Endothelial cell of umbilical vein (primary cell): ENCODE measurements around the gene RGS12. TPM values are rescaled to one million over a fixed set of nuclear protein-coding genes. Genes with fewer than 3 reads are reported as not detected.

Experiments used
- BruUV-seq: library from RNA; stranded (reverse); fragments of 400-500 nt; replicated peaks from 2 replicates; lab custom pipeline; 2021; lab: Mats Ljungman, UMichigan
- CTCF ChIA-PET: fragments of 300-600, 350-600 bp; sonication (Branson Sonifier 250); formaldehyde crosslinking; loops from one replicate; lab custom pipeline; 2021; ENCODE audit warnings: antibody characterized with exemption, inconsistent platforms; lab: Charles Lee
- POLR2A ChIA-PET: fragments of 300-600, 350-600 bp; sonication (Branson Sonifier 250); formaldehyde crosslinking; loops from one replicate; lab custom pipeline; 2021; ENCODE audit warnings: antibody characterized with exemption, inconsistent platforms; lab: Charles Lee
- DNase-seq: peaks from one replicate; pipeline ENCODE4 v3.0.0-alpha.2; 2011; ENCODE audit warnings: low read depth, low spot score
- FAIRE-seq: peaks from 2 replicates; lab custom pipeline; 2011; peaks lifted over from hg19 to GRCh38; lab: Jason Lieb, UNC
- H2AFZ ChIP-seq: 2 replicates; pipeline ENCODE4 v1.6.0; 2012; ENCODE audit warnings: low read depth, low read length, control low read depth, inconsistent platforms
- H3K27ac ChIP-seq: 2 replicates; pipeline ENCODE4 v1.5.1; 2011; ENCODE audit warnings: low read depth, mild to moderate bottlenecking, control low read depth, low read length, moderate library complexity; ENCODE audit not compliant: insufficient read depth
- H3K27me3 ChIP-seq, 2 experiments: 2 replicates each; pipeline versions ENCODE4 v1.6.0 to v1.6.1; 2011; ENCODE audit warnings: low read length in 2 of 2, mixed read lengths in 1 of 2; ENCODE audit not compliant: control insufficient read depth in 2 of 2, insufficient read depth in 2 of 2
- H3K36me3 ChIP-seq, 2 experiments: 2 replicates in 1 of 2; 3 replicates in 1 of 2; pipeline ENCODE4 v1.5.1; 2011; ENCODE audit warnings: low read length in 2 of 2, mild to moderate bottlenecking in 1 of 2, moderate library complexity in 1 of 2; ENCODE audit not compliant: control insufficient read depth in 2 of 2, insufficient read depth in 2 of 2; ENCODE audit errors: extremely low read depth in 1 of 2
- H3K4me1 ChIP-seq: 3 replicates; pipeline ENCODE4 v1.5.1; 2011; ENCODE audit warnings: mild to moderate bottlenecking, low read length; ENCODE audit not compliant: control insufficient read depth, insufficient read depth; ENCODE audit errors: extremely low read depth
- H3K4me2 ChIP-seq: 2 replicates; pipeline ENCODE4 v1.6.1; 2011; ENCODE audit warnings: low read length, control low read depth, mixed read lengths; ENCODE audit not compliant: insufficient read depth
- H3K4me3 ChIP-seq, 3 experiments: fragments of 200-600 bp in 1 of 3; sonication (generic), shearing (Covaris generic) in 1 of 3; replicated peaks in 1 of 3; 2 replicates each; pipeline ENCODE4 v1.5.1; 2011 to 2016; ENCODE audit warnings: control low read depth in 3 of 3, low read length in 3 of 3, mild to moderate bottlenecking in 2 of 3, inconsistent platforms in 1 of 3, low read depth in 1 of 3, moderate library complexity in 1 of 3; ENCODE audit not compliant: insufficient read depth in 1 of 3
- H3K79me2 ChIP-seq: 2 replicates; pipeline ENCODE4 v1.6.0; 2012; ENCODE audit warnings: low read length, inconsistent platforms; ENCODE audit not compliant: control insufficient read depth, insufficient read depth
- H3K9ac ChIP-seq: replicated peaks from 2 replicates; pipeline ENCODE3; 2011; ENCODE audit warnings: low read length, control low read depth; ENCODE audit not compliant: insufficient read depth; ENCODE audit errors: extremely low read depth
- H3K9me1 ChIP-seq: replicated peaks from 3 replicates; pipeline ENCODE4 v1.6.0; 2011; ENCODE audit warnings: mild to moderate bottlenecking, low read length; ENCODE audit not compliant: control insufficient read depth, insufficient read depth; ENCODE audit errors: extremely low read depth
- H3K9me3 ChIP-seq: replicated peaks from 2 replicates; pipeline ENCODE4 v1.5.1; 2012; ENCODE audit warnings: low read length, inconsistent platforms; ENCODE audit not compliant: control insufficient read depth, insufficient read depth
- H4K20me1 ChIP-seq: replicated peaks from 2 replicates; pipeline ENCODE3; 2011; ENCODE audit warnings: mild to moderate bottlenecking, low read length; ENCODE audit not compliant: control insufficient read depth, insufficient read depth; ENCODE audit errors: extremely low read depth
- EZH2 ChIP-seq: IDR thresholded peaks from 2 replicates; pipeline ENCODE4 v1.6.1; 2012; ENCODE audit warnings: borderline replicate concordance, low read depth, mild to moderate bottlenecking, moderate library complexity, low read length, inconsistent platforms; ENCODE audit not compliant: severe bottlenecking
- FOS ChIP-seq: IDR thresholded peaks from 2 replicates; pipeline ENCODE4 v1.6.1; 2011; ENCODE audit warnings: mild to moderate bottlenecking, low read length, moderate library complexity, borderline replicate concordance; ENCODE audit not compliant: insufficient read depth
- GATA2 ChIP-seq: IDR thresholded peaks from 2 replicates; pipeline ENCODE4 v1.7.0; 2011; ENCODE audit warnings: low read depth, mild to moderate bottlenecking, moderate library complexity, mixed read lengths, low read length; ENCODE audit not compliant: insufficient read length, insufficient read depth
- JUN ChIP-seq: IDR thresholded peaks from 2 replicates; pipeline ENCODE4 v1.6.1; 2011; ENCODE audit warnings: borderline replicate concordance, low read depth; ENCODE audit not compliant: insufficient read length, insufficient read depth
- MYC ChIP-seq: IDR thresholded peaks from one replicate; pipeline ENCODE4 v1.6.1; 2011; ENCODE audit warnings: mild to moderate bottlenecking, low read depth, low read length
- POLR2A ChIP-seq: IDR thresholded peaks from 2 replicates; pipeline ENCODE4 v1.6.1; 2012; ENCODE audit warnings: low read depth, mild to moderate bottlenecking, control low read depth, low read length
- POLR2AphosphoS5 ChIP-seq: IDR thresholded peaks from 2 replicates; pipeline ENCODE4 v1.6.1; 2012; ENCODE audit warnings: low read depth, mild to moderate bottlenecking, control low read depth, low read length, moderate library complexity; ENCODE audit not compliant: insufficient read depth
- dilution Hi-C: fragments of 300-500 bp; cut with MboI; formaldehyde crosslinking; loops from one replicate; pipeline ENCODE4 v1.15.0; 2019; ENCODE audit warnings: low sequenced_read_pairs; ENCODE audit not compliant: extremely low pct_ligation_motif_present
- intact Hi-C: fragments of 100-400 bp; cut with micrococcal nuclease; formaldehyde crosslinking; loops from one replicate; pipeline ENCODE4 v1.10.0; 2022
- polyA plus RNA-seq, 4 experiments: library from polyadenylated mRNA; depleted of rRNA in 3 of 4; stranded (reverse) in 3 of 4; unstranded in 1 of 4; fragments of >200 nt; gene quantifications; 2 replicates each; pipeline versions ENCODE4 v1.2.1 to v1.2.3, GENCODE V29; 2011 to 2012; ENCODE audit warnings: missing spikeins in 1 of 4
- total RNA-seq: library from RNA; stranded (reverse); gene quantifications from 2 replicates; pipeline ENCODE4 v1.2.3, GENCODE V29; 2021
- TF ChIP-seq, protein P1 (sequence below), 2 donors: IDR thresholded peaks; 1 replicate in 1 of 2; 2 replicates in 1 of 2; pipeline ENCODE4 v1.5.1; 2011; ENCODE audit warnings: low read length in 2 of 2, mild to moderate bottlenecking in 2 of 2, moderate library complexity in 2 of 2, control low read depth in 1 of 2, inconsistent platforms in 1 of 2, low read depth in 1 of 2; ENCODE audit not compliant: insufficient read depth in 1 of 2; ENCODE audit errors: extremely low read depth in 1 of 2
- TF ChIP-seq, protein P2 (sequence below): IDR thresholded peaks from 2 replicates; pipeline ENCODE4 v1.6.1; 2011; ENCODE audit not compliant: insufficient read depth, insufficient read length

The RGS12 gene
- total and polyA plus RNA-seq, 2 donors (not counting 3 experiments of a cell fraction or from before 2014, with no cell fraction given) = 65.2 to 75.4 TPM

DNA sequence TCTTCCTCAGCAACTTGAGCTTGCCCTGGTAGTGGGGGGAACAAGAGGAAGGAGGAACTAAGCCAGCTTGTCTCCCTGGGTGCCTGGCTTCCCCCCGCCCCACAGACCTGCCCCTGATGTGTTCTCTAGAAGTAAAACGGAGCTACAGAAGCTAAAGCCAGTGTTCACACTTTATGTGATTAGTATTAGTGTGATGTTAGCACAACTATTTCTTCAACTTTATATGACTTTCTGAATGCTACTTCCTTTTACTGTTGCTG, 10.7 kb downstream of the RGS12 start:
- H3K27me3 ChIP-seq = no peaks in the 10 kb centered on the region
- H3K4me2 ChIP-seq = no peak overlapping the region
- peak overlapping the region; percentile 18 for H3K27ac ChIP-seq
- no peaks in the 10 kb centered on the region for H3K36me3 ChIP-seq
- no peaks in the 10 kb centered on the region for H3K9me1 ChIP-seq
- H3K9ac ChIP-seq = no peak overlapping the region
- FAIRE-seq (no peak), DNase-seq (no peak)
- dilution Hi-C loops (no loop called here), intact Hi-C loops (no loop called here)
- peaks cover 68% of the 10 kb centered on the region for H3K4me1 ChIP-seq
- H3K9me3 ChIP-seq = no peaks in the 10 kb centered on the region
- BruUV-seq = no TSS peak
- TF ChIP-seq POLR2AphosphoS5 (no peak), MYC (no peak), JUN (no peak), POLR2A (no peak), EZH2 (no peak), FOS (no peak), GATA2 (no peak)
- TF ChIP-seq, protein P1, sequence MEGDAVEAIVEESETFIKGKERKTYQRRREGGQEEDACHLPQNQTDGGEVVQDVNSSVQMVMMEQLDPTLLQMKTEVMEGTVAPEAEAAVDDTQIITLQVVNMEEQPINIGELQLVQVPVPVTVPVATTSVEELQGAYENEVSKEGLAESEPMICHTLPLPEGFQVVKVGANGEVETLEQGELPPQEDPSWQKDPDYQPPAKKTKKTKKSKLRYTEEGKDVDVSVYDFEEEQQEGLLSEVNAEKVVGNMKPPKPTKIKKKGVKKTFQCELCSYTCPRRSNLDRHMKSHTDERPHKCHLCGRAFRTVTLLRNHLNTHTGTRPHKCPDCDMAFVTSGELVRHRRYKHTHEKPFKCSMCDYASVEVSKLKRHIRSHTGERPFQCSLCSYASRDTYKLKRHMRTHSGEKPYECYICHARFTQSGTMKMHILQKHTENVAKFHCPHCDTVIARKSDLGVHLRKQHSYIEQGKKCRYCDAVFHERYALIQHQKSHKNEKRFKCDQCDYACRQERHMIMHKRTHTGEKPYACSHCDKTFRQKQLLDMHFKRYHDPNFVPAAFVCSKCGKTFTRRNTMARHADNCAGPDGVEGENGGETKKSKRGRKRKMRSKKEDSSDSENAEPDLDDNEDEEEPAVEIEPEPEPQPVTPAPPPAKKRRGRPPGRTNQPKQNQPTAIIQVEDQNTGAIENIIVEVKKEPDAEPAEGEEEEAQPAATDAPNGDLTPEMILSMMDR (IDR thresholded peaks at IDR 0.05; ENCODE audit: extremely low read depth in 1 of 2, insufficient read depth in 1 of 2, low read depth in 1 of 2, low read length in 2 of 2) = no peak
- TF ChIP-seq, protein P2, sequence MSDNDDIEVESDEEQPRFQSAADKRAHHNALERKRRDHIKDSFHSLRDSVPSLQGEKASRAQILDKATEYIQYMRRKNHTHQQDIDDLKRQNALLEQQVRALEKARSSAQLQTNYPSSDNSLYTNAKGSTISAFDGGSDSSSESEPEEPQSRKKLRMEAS = no peak
- no peaks in the 10 kb centered on the region for H4K20me1 ChIP-seq
- ChIA-PET POLR2A (no interaction called here), CTCF (no interaction called here)
- no peak overlapping the region for H2AFZ ChIP-seq
- peaks cover 86% of the 10 kb centered on the region for H3K79me2 ChIP-seq
- no peak overlapping the region for H3K4me3 ChIP-seq
